ENCODE data around the gene GTF2F1.

- TF ChIP-seq, protein P1, sequence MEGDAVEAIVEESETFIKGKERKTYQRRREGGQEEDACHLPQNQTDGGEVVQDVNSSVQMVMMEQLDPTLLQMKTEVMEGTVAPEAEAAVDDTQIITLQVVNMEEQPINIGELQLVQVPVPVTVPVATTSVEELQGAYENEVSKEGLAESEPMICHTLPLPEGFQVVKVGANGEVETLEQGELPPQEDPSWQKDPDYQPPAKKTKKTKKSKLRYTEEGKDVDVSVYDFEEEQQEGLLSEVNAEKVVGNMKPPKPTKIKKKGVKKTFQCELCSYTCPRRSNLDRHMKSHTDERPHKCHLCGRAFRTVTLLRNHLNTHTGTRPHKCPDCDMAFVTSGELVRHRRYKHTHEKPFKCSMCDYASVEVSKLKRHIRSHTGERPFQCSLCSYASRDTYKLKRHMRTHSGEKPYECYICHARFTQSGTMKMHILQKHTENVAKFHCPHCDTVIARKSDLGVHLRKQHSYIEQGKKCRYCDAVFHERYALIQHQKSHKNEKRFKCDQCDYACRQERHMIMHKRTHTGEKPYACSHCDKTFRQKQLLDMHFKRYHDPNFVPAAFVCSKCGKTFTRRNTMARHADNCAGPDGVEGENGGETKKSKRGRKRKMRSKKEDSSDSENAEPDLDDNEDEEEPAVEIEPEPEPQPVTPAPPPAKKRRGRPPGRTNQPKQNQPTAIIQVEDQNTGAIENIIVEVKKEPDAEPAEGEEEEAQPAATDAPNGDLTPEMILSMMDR (IDR thresholded peaks at IDR 0.05; ENCODE audit: insufficient read depth, low read length, poor library complexity, severe bottlenecking): no peak
- no peak for TF ChIP-seq EZH2phosphoT487 (conservative IDR thresholded peaks at IDR 0.05; ENCODE audit: low read length)
Observed at GRCh38 chr19:6393074-6393982, at the start of gene GTF2F1.

Measured in SU-DHL-6 (cell line).